Measurements from ENCODE around the gene SGPL1.
"Not testable (repeated sequence)": the region's sequence is repeated elsewhere in the genome, so short reads cannot be mapped to it uniquely, and the experiment has no call there.

Gene SGPL1

DNA sequence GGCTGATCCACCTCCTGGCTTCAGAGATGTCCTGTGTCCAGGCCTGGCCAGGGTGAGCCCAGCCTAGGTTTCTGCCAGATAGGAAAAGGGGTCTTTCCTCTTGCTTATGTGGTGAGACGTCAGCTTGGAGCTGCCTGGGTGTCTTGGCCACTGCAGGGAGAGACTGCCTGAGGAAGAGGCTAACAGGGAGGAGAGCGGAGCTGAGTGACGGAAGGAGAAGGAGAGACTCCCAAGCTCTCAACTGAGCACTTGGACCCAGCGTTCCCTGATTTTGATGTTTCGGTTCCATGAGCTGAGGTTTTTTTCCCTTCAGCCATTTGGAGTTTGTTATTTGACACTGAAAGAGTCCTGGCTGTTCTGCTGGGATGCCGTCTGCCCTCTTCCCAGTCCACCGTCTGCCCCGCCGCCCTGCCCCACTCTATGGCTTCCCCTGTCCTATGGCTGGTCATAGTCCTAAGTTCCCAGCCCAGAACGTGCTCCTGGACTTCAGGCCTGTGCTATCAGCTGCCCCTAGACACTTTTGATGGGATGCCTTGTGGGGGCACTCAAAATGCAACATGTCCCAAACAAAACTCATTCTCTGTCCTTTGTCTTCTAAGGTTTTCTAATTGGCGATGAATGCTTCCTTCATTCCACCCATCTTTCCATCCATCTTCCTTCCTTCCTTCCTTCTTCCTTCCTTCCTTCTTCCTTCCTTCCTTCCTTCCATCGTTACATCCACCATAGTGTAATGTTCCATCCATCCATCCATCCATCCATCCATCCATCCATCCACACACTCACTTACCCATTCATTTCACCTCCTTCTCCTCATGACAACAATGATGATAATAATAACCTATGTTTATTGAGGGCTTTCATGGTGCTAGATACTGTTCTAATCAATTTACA is 92.9 kb downstream of the SGPL1 start:
- DNase-seq: no peak

DNA sequence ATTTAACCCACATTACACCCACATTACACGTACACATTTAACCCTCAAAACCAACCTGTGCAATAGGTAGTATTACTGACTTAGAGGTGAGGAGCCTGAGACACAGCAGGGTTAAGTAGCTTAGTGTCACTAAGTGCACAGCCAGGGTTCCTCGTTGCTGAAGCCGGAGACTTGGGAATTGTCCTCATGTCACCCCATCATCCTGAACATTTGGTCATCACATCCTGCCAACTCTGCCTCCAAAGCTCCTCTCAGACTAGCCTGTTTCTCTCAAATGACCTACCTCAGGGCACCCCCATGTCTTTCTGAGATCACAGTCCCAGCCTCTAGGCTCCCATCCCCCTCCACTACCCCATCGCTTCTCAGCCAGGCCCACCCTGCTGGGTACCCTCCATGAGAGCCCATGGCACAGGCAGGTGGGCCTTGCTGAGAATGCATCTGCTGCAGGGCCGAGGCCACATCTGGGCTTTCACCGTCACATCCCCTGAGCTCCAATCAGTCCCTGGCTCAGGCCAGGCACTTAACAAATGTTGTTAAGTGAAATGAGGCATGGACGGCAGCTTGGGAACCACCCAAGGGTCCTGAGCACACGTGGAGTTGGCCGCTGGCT is 93.7 kb downstream of the SGPL1 start:
- DNase-seq: no peak

DNA sequence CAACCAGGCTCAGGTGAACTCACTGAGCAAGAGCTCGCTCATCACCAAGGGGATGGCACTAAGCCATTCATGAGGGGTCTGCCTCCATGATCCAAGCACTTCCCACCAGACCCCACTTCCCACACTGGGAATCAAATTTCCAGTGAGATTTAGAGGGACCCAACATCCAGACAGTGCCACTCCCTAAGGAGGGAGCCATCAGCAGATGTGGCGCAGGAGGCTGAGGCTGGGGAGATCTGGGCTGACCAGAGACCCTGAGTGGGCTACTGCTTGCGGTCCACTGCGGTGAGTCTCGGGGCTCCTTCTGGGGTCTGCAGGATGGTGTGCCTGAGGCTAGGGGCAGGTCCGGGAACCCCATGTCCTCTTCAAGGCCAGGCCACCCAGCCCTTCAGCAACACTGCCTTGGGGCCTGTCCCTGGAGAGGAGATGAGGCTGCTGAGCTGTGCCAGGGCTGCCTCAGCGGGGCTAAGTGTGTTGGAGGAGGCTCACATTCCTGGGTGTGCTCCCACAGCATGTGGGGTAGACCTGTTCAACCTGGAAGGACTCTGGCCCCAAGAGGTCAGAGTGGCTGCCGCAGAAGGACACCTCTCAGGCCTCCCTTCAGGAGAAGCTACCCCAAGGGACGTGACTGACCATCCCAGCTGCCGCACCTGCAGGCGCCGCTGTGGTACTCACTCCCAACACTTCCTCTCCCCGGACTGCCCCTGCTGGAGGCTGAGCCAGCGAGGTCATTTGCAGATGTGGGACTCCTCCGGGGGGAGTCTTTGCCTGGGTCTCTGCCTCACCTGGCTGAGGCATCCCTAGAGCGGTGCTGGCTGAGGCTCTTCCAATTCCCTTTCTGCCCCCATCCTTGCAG is 95.0 kb downstream of the SGPL1 start:
- no peak for DNase-seq

DNA sequence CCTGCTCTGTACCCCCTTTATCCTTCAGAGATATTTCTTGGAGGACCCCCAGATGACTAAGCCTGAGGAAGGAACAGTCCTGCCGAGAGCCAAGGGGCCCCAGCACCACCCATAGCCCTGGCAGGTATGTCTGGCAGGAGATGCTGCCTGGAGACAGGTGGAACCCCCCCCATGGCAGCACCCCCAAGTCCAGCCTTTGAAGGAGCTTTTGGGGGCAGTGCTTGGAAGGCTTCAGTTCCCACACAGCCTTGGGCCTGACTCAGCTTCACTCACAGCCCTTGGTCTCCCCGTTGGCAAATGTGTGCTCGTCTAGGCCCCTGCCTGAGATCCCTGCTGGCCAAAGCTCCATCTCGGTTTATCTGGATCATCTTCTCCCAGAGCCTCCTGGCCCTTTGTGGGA is 95.6 kb downstream of the SGPL1 start:
- DNase-seq: no peak

DNA sequence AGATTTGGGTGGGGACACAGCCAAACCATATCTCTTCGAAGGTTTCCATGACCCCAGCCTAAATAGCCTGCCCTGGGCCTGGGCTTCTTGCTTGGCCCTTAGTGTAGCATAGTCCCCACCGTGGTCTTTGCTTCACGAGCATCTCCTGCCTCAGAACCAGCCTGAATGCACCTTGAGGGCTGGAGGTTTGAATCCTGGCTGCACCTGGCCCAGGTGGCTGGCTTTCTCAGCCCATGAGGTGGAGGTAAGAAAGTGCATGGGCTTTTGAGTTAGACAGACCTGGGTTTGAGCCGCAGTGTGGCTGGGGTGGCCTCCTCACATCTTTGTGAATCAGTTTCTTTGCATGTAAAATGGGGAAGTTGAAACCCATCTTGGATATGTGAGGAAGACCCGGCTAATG is 96.8 kb downstream of the SGPL1 start:
- no peak for DNase-seq

DNA sequence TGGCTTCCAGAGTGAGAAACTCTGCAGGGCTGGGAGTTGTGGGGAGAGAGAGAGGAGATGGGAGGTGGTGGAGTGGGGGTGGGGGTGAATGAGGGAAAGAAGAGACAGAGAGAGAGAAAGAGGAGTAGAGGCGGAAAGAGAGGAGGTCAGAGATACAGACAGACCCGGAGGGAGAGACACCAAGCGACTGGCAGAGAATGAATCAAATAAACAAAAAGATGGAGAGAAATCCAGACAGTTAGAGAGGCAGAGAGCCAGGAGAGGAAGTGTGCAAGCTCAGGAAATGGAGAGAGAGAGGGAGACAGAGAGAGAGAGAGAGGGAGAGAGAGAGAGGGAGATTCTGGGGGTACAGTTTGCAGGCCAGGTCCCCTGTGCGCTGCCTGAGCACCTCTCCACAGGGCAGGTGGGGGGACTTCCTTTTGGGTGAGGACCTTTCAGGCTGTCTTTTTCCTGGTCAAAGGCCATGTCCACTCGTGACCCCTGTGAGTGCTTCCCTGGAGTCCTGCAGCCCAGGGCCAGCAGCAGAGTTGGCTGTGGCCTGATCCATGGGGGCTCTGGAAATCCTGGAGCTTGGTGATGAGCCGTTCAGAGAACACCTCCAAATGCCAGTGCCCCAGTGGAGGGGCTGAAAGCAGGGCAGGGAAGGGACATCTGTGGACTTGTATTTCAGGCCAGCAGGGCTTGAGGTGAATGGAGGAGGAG is 97.6 kb downstream of the SGPL1 start:
- DNase-seq: no peak

DNA sequence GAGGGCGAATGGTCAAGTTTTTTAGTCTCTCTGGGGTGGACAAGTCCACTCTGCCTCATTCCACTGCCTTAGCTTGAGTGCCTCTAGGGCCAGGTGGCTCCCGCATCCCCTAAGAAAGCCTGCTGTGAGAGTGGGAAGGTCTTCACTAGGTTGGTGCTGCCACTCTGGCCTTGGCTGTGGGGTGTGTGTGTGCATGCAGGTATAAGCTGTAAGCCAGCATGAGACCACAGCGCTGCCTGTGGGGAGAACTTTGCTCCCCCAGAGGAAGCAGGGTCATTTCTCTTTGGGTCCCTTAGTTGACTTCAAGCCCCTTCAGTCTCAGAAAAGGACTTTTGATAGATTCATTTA is 98.1 kb downstream of the SGPL1 start:
- DNase-seq: no peak

DNA sequence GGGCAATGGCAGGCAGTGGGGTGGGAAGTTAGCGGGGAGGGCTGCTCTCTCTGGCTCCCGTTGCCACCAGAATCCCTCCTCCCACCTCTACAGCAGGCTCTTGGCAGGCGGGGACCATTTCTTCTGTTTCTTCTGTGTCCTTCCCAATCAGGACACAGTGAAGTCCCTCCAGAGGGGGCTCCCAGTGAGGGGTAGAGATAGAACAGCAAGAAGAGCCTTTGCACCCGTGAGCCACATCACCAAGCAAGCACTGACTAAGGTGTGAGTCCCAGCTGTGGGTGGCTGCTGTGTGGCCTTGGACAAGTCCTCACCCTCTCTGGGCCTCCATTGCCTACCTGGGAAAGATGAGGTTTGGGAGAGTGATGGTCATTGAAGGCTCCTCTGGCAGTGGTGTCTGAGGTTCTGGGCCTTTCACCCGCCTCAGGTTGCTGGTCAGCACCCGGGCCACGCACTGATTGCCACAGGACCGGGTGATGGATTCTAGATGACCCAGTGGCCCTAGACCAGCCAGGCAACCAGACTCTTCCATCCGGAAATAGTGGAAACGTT is 98.6 kb downstream of the SGPL1 start:
- no peak for DNase-seq

DNA sequence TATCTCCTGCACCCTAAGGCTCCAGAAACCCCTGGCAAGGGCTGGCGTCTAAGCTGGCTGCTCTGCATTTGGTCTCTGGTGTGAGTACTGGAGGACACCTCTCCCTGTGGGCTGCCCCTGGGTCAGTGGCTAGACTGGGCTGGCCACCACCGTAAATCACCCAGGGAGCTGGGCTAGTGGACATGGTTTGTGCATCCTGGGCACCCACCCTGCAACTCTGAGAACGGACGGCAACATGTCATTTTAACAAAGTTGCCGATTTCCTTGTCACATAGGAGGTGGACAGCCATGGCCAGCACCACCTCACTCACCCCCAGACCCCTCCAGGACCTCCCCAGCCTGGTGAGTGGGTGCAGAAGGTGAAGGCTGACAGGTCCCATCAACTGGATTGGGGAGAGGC is 99.5 kb downstream of the SGPL1 start:
- no peak for DNase-seq

DNA sequence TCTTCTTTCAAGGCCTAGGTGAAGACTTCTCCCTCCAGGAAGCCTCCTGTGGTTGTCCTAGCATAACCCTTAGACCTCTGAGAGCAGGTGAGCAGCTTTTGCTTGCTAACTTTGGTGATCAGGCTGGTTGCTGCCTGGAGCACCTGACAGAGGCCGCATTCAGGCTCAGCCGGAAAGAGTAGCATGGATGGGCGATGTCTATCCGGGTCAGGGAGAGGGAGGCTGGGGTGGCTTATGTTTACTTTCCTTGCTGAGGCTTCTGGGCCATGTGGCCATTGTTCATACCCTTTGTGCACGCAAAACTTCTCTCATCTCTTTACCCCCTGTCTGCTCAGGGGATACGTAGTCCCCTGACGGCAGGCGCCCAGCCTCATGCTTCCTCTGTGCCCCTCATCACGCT is 100.1 kb downstream of the SGPL1 start:
- DNase-seq: no peak

DNA sequence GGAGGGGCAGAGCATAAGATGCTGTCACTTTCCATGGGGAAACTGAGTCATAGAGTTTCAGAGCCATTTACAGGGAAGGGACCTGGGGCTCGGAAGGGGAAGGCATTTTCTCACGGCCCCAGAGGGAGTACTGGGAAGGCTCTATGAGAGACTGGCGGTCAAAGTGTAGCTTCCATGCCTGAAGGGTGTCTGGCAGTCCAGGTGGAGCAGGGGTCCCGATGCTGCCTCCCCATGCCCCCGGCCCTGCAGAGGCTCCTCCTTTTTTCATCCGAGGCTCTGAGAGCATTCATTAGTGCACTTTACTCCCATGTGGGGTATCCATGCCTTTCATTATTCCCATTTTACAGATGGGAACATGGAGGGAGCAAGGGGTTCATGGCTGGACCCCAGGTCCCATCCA is 100.5 kb downstream of the SGPL1 start:
- no peak for DNase-seq

DNA sequence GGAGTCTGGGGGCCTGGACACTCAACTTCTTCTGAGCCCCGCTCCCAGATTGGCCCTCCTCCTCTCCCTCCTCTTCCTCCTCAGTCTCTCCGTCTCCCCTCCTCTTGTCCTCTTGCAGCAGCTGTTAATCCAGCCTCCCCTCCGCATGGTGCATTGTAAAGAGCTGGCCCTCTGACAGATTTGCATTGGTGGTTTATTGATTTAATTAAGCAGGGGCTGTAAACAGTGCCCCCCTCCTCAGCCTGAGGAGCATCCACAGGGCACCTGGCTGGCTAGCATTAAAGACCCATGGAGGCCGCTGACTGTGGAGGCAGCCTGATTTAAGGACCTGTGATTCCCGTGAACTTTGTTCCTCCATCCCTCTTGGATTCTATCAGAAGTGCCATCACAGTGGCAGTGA is 101.5 kb downstream of the SGPL1 start:
- no peak for DNase-seq

DNA sequence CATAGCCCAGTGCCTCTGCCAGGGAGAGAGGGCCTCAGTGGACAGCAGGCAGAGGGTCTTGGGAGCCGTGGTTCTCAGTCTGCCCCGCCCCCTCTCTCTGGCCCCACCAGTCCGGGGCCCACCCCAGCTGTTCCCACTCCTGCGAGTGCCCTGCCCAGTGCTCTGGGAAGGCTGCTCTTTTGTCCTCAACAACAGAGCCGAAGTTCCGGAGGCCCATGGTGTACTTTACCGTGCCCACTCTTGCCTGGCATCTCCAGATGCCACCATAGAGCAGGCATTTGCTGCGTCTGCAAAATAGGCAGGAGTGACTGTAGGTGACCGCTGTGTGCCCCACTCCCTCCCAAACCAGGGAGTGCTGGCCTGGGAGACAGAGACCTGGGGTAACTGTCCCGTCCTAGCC is 101.9 kb downstream of the SGPL1 start:
- no peak for DNase-seq

DNA sequence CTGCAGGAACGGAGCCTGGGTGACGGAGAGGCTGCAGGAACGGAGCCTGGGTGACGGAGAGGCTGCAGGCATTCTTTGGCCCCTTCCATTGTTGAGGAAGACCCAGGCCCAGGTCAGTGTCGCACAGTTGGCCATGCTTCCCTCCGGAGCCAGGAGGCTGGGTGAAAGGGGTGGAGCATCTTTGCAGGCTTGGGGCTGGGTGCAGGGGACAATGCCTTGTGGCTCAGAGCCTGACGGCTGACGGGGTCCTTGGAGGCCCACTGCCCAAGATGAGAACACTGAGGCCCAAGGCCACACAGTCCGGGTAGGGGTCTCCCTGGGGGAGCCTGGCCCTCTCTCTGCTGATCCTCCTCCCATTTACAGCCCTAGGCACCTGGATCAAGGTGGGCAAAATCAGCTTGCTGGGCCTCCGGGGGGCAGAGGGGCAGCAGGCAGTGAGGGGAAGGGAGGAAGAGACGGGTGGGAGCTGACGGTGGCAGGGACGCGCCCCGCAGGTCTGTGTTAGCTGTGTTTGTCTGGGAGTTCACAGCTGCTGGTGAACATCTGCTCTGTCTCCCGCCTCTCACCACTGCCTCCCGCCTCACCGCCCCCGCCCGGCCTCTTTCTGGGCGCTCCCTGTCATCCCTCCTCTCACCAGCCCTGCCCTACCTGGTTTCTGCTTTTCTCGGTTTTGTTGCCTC is 103.2 kb downstream of the SGPL1 start:
- no peak for DNase-seq

DNA sequence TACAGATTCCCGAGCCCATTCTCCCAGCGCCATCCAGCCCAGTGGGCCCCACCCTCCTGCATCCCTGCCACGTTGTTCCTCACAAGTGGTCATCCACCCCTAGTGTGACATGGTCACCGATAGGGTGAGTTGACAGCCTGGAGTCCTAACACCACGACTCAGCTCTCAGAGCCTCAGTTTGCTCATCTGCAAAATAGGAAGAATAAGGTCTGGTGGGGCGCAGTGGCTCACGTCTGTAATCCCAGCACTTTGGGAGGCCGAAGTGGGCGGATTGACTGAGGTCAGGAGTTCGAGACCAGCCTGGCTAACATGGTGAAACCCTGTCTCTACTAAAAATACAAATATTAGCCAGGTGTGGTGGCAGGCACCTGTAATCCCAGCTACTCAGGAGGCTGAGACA is 104.2 kb downstream of the SGPL1 start:
- DNase-seq: not testable (repeated sequence)

DNA sequence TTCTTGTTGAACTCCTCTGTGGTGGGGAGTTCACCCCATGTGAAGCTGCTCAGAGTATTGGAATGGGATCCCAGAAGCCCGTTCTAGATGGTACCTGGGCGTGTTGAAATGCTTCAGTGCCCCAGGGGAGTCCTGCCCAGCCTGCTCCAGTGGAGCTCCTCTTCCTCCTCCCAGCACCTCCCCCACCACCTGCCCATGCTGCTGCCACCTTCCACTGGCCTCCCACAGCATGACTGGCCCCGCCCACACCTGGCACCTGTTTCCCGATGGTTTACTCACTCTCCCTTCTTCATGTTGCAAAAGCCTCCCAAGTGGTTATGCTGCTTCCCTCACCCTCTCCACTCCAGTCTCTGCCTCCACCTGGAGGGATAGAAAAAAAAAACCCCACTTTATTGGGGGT is 104.8 kb downstream of the SGPL1 start:
- no peak for DNase-seq

DNA sequence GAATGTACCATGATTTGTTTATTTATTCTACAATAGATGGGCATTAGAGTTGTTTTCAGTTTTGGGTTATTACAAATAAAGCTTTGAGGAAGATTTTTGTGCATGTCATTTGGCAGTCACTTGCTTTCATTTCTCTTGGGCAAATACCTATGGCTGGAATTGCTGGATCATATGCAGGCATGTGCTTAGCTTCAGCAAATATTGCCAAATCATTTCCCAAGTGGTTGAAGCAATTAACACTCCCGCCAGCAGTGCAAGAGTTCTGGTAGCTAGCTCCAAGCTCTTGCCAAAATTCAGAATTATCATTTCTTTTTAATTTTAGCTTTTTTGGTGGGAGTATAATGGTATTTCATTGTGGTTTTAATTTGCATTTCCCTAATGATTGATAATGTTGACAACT is 105.5 kb downstream of the SGPL1 start:
- no peak for DNase-seq

DNA sequence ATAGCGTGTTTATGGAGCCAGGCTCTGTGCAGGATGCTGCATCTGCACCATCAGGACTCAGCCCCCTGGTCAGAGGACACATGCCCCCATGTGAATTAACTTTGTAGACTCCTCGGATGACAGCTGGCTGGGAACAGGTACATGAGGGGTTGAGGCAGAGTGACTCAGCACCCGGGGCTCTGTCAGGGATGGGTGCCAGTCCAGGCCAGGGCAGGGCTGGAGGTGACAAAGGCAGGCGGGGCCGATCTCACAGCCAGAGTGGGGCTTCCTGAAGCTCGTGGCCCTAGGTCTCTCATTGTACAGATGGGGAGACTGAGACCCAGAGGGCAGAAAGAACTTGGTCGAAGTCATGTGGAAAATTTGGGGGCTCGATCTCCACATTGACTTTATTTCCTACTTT is 107.9 kb downstream of the SGPL1 start:
- DNase-seq: no peak

DNA sequence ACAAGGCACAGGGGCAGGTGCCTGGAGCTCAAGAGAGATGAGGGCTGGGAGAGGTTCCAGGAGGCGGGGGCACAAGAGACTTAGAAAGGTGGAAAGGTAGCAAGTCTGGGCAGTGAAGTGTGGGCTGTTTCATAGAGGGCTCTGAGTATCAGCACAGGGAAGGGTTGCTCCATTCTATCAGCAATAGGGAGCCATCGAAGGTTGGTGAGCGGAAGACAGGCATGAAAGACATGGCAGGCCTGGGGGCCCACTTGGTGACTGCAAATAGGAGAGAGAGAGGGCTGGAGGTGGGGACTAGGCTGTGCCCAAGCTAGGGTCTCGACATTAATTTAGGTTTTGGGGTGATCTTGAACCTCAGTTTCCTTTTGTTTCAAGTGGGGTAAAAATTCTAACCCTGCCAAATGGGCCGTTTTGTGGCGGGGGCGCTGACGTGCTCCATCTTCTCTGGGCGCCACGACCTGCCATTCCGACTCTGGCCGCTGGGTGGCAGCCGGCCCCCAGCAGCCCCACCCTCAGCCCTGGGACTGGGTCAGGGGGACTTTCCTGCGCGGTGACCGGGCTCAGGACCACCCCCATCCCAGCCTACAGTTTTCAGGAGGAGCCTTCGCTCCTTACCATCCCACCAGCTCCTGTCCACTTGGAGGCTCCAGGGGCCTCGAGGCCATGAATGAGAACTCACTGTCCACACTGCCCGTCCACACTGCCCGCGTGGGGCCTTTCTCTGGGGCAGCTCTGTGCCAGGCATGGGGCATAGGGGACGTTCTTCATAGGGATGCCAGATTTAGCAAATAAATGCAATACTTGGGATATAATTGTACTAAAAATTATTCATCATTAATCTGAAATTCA is 109.9 kb downstream of the SGPL1 start:
- DNase-seq: peak in 4 of 6 experiments; percentile 3 to 29 (median 24)

DNA sequence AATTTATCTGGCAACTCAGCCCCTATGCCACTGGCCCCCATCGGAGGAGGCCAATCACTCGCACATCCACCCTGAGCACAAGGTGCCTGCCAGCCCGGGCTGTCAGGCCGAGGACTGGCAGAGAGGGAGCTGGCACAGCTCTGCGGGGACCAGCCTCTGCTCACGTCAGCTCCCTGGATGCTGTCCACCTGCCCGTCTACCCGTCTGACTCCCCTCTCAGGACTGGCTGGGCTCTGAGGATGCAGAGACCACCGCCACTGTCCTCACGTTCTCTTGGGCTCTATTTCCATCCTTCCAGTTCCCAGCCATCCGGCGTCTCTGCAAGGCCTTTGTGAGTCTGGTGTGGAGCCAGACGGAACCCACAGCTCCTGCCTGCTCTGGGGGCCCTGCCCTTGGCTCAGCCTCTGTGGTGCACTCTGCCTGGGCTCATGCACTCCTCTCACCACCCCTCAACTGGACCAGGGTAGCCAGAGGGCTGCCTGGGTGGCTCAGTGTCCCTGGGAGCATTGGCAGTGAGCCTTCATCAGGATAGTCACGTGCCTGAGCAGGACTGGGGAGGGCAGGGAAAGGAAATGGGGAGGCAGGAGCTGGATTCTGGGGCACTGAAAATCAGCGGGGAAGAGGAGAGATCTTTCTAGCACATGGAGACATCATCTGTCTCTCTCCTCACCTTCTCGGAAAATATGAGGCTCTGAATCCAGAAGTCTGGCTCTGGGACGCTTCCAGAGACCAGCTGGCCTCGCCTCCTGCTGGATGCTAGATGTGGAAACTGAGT is 110.7 kb downstream of the SGPL1 start:
- DNase-seq: no peak
